Neural progenitor cell (in vitro differentiated cells): ENCODE measurements around the gene SLCO3A1. TPM values are rescaled to one million over a fixed set of nuclear protein-coding genes. Genes with fewer than 3 reads are reported as not detected.

ENCODE experiments used
- DNase-seq: peaks from one replicate; pipeline ENCODE4 v3.0.0-alpha.2; 2016; ENCODE audit warnings: low spot score
- H2AFZ ChIP-seq: fragments of 200-600 bp; sonication (generic); replicated peaks from 2 replicates; pipeline ENCODE4 v1.6.1; 2016; ENCODE audit warnings: antibody characterized with exemption
- H3F3A ChIP-seq: fragments of 200-600 bp; sonication (generic); 2 replicates; pipeline ENCODE4 v1.6.1; 2016; ENCODE audit warnings: antibody characterized with exemption, low read depth
- H3K27ac ChIP-seq: fragments of 200-600 bp; sonication (generic); 2 replicates; pipeline ENCODE4 v1.5.1; 2016; ENCODE audit warnings: mild to moderate bottlenecking
- H3K27me3 ChIP-seq: fragments of 200-600 bp; sonication (generic); 2 replicates; pipeline ENCODE4 v1.6.1; 2016; ENCODE audit warnings: mild to moderate bottlenecking, moderate library complexity
- H3K36me3 ChIP-seq: fragments of 200-600 bp; sonication (generic); 2 replicates; pipeline ENCODE4 v1.5.1; 2016
- H3K4me1 ChIP-seq: fragments of 200-600 bp; sonication (generic); 2 replicates; pipeline ENCODE4 v1.6.1; 2016; ENCODE audit warnings: mixed run types
- H3K4me2 ChIP-seq: fragments of 200-600 bp; sonication (generic); 2 replicates; pipeline ENCODE4 v1.6.1; 2016
- H3K4me3 ChIP-seq: fragments of 200-600 bp; sonication (generic); 2 replicates; pipeline ENCODE4 v1.5.1; 2016
- H3K79me2 ChIP-seq: fragments of 200-600 bp; sonication (generic); 2 replicates; pipeline ENCODE4 v1.6.1; 2016; ENCODE audit warnings: low read depth
- H3K9ac ChIP-seq: fragments of 200-600 bp; sonication (generic); 2 replicates; pipeline ENCODE4 v1.6.1; 2016
- H3K9me3 ChIP-seq: fragments of 200-600 bp; sonication (generic); 2 replicates; pipeline ENCODE4 v1.5.1; 2016; ENCODE audit warnings: low read depth
- H4K20me1 ChIP-seq: fragments of 200-600 bp; sonication (generic); 2 replicates; pipeline ENCODE4 v1.6.1; 2016; ENCODE audit warnings: low read depth
- H3K27ac Mint-ChIP-seq: 3 replicates; pipeline ENCODE4 v1.8.0; 2021; ENCODE audit warnings: mixed read lengths
- H3K27me3 Mint-ChIP-seq: 2 replicates; pipeline ENCODE4 v1.8.0; 2022; ENCODE audit warnings: low read depth, mild to moderate bottlenecking, inconsistent platforms, moderate library complexity, mixed read lengths; ENCODE audit not compliant: insufficient read depth
- H3K36me3 Mint-ChIP-seq: 3 replicates; pipeline ENCODE4 v1.8.0; 2021; ENCODE audit warnings: mixed read lengths
- H3K4me1 Mint-ChIP-seq: 3 replicates; pipeline ENCODE4 v1.8.0; 2021; ENCODE audit warnings: mixed read lengths
- H3K4me3 Mint-ChIP-seq: 3 replicates; pipeline ENCODE4 v1.8.0; 2021; ENCODE audit warnings: mild to moderate bottlenecking, moderate library complexity, mixed read lengths
- H3K9me3 Mint-ChIP-seq: 3 replicates; pipeline ENCODE4 v1.8.0; 2020; ENCODE audit warnings: mixed read lengths
- EZH2 ChIP-seq: fragments of 200-600 bp; sonication (generic); IDR thresholded peaks from 2 replicates; pipeline ENCODE4 v1.6.1; 2017; ENCODE audit warnings: antibody characterized with exemption, mild to moderate bottlenecking, moderate library complexity
- EZH2phosphoT487 ChIP-seq: fragments of 200-600 bp; sonication (generic); IDR thresholded peaks from 2 replicates; pipeline ENCODE4 v1.6.1; 2017; ENCODE audit warnings: antibody characterized with exemption
- total RNA-seq: library from RNA; depleted of rRNA; stranded (reverse); fragments of >200 nt; gene quantifications from 2 replicates; pipeline ENCODE4 v1.2.3, GENCODE V29; 2015; ENCODE audit warnings: low replicate concordance
- TF ChIP-seq, protein P1 (sequence below): fragments of 200-600 bp; sonication (generic); IDR thresholded peaks from 2 replicates; pipeline ENCODE4 v1.5.1; 2017; ENCODE audit warnings: antibody characterized with exemption, mild to moderate bottlenecking

SLCO3A1 gene
- total RNA-seq, 1 donor from 2014 or later = 6.6 TPM

DNA sequence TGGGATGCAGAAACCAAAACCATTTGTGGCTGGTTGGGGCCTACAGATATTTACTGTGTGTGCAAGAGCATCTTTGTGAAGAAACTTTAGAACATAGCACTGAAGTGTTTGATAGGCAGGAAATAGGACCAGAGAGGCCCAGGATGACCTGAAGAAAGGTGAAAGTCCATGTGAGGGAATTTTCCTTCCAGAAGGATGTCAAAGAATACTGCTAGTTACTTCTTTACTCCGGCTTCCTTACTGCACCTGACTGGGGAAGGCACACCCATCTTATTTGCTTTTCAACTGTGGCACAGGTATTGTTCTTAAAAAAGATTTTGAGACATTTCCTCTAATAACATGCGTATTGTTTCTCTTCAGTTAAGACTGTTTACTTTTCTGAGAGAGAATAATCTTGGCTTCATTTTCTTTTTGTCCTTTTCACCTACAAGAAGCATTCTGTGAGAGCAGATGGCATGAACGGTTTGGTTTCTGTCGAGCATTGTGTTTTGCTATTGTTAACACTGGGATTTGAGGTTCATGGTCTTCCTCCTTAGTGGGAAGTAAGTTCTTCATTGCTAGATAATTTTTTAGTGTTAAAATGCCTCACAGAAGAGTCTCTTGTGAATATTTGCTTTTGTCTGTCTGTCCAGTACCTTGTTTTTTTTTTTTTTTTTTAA, 71.5 kb downstream of the SLCO3A1 start:
- Histone ChIP-seq H3K27me3 (no peaks in the 10 kb centered on the region), H3K36me3 (no peaks in the 10 kb centered on the region), H3K9ac (no peak overlapping the region), H2AFZ (no peak overlapping the region), H3K4me3 (no peak overlapping the region), H3K27ac (no peak overlapping the region), H3K4me2 (no peak overlapping the region), H3K79me2 (no peaks in the 10 kb centered on the region), H3K9me3 (no peaks in the 10 kb centered on the region), H4K20me1 (no peaks in the 10 kb centered on the region), H3K4me1 (peaks cover 26% of the 10 kb centered on the region), H3F3A (no peaks in the 10 kb centered on the region)
- TF ChIP-seq EZH2 (no peak), EZH2phosphoT487 (no peak)
- TF ChIP-seq, protein P1, sequence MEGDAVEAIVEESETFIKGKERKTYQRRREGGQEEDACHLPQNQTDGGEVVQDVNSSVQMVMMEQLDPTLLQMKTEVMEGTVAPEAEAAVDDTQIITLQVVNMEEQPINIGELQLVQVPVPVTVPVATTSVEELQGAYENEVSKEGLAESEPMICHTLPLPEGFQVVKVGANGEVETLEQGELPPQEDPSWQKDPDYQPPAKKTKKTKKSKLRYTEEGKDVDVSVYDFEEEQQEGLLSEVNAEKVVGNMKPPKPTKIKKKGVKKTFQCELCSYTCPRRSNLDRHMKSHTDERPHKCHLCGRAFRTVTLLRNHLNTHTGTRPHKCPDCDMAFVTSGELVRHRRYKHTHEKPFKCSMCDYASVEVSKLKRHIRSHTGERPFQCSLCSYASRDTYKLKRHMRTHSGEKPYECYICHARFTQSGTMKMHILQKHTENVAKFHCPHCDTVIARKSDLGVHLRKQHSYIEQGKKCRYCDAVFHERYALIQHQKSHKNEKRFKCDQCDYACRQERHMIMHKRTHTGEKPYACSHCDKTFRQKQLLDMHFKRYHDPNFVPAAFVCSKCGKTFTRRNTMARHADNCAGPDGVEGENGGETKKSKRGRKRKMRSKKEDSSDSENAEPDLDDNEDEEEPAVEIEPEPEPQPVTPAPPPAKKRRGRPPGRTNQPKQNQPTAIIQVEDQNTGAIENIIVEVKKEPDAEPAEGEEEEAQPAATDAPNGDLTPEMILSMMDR = no peak
- no peak for DNase-seq
- Mint-ChIP-seq H3K27me3 (peaks cover 5% of the 10 kb centered on the region), H3K27ac (no peak overlapping the region), H3K4me1 (peaks cover 14% of the 10 kb centered on the region), H3K36me3 (no peaks in the 10 kb centered on the region), H3K9me3 (no peaks in the 10 kb centered on the region), H3K4me3 (no peak overlapping the region)

DNA sequence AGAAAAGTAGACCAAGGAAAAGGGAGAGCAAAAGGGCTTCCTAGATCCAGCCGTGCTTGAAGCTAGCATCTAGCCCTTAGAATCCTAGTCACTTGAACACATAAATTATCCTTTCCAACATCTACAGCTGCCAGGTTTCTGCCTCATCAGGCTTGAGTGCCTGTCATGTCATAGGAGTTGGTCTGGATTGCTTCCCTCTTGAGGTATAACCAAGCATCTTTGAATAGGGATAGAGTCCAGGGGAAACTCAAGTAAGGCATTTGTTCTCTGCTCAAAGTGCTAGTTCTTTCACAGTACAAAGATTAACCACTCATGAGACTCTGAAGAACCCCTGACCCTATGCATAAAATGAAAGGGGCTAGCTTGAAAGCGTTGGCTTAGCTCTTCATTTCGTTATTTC, 72.3 kb downstream of the SLCO3A1 start:
- Mint-ChIP-seq H3K4me1 (peaks cover 14% of the 10 kb centered on the region), H3K27ac (no peak overlapping the region), H3K27me3 (peaks cover 6% of the 10 kb centered on the region), H3K4me3 (no peak overlapping the region), H3K9me3 (no peaks in the 10 kb centered on the region), H3K36me3 (no peaks in the 10 kb centered on the region)
- TF ChIP-seq EZH2 (no peak), EZH2phosphoT487 (no peak)
- TF ChIP-seq, protein P1 = no peak
- Histone ChIP-seq H4K20me1 (no peaks in the 10 kb centered on the region), H3K4me1 (peaks cover 26% of the 10 kb centered on the region), H3K27me3 (no peaks in the 10 kb centered on the region), H3K4me2 (no peak overlapping the region), H3K4me3 (no peak overlapping the region), H3K79me2 (no peaks in the 10 kb centered on the region), H3K9me3 (no peaks in the 10 kb centered on the region), H2AFZ (no peak overlapping the region), H3K36me3 (no peaks in the 10 kb centered on the region), H3K9ac (no peak overlapping the region), H3F3A (no peaks in the 10 kb centered on the region), H3K27ac (no peak overlapping the region)
- no peak for DNase-seq

DNA sequence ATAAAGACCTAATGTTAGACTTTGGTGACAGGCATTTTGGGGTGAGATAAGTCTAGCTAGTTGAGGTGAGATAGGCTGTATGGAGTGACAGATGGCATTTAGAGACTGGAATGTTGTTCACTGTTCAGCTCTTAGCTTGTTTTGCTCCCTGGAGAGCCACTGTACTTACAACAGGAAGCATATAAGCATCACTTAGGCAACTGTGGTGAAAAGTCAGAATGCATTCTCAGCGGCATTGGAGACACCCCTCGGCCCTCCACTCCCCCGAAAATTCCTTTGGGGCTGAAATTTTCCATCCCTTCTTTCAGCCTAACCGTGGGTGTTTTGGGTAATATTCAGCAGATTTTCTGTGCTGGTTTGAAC, 73.4 kb downstream of the SLCO3A1 start:
- no peaks in the 10 kb centered on the region for H3F3A ChIP-seq
- H3K27ac ChIP-seq = no peak overlapping the region
- Mint-ChIP-seq H3K27me3 (peaks cover 6% of the 10 kb centered on the region), H3K9me3 (no peaks in the 10 kb centered on the region), H3K36me3 (no peaks in the 10 kb centered on the region), H3K4me3 (no peak overlapping the region), H3K27ac (no peak overlapping the region), H3K4me1 (peaks cover 14% of the 10 kb centered on the region)
- H2AFZ ChIP-seq = no peak overlapping the region
- no peak overlapping the region for H3K4me3 ChIP-seq
- H3K79me2 ChIP-seq = no peaks in the 10 kb centered on the region
- H3K27me3 ChIP-seq = no peaks in the 10 kb centered on the region
- TF ChIP-seq, protein P1 = no peak
- TF ChIP-seq EZH2 = no peak
- no peak for TF ChIP-seq EZH2phosphoT487
- no peak overlapping the region for H3K9ac ChIP-seq
- no peaks in the 10 kb centered on the region for H4K20me1 ChIP-seq
- no peak for DNase-seq
- H3K9me3 ChIP-seq = no peaks in the 10 kb centered on the region
- H3K36me3 ChIP-seq = no peaks in the 10 kb centered on the region
- peaks cover 26% of the 10 kb centered on the region for H3K4me1 ChIP-seq
- peak overlapping the region; percentile 29 for H3K4me2 ChIP-seq
